Activated B cell treated with CpG ODN at 0.5 μM for 24 hours (primary cell): ENCODE data around the gene IFNA2. TPM values are rescaled to one million over a fixed set of nuclear protein-coding genes. Genes with fewer than 3 reads are reported as not detected.

ENCODE experiments used
- ATAC-seq: fragments of 200-7000 bp; cut with Tn5 transposase; one replicate; pipeline ENCODE4 v1.10.0; 2021; ENCODE audit warnings: low read depth, mild to moderate bottlenecking, moderate library complexity
- CTCF ChIA-PET: fragments of 350-600 bp; sonication (Branson Sonifier 250); formaldehyde crosslinking; loops from one replicate; lab custom pipeline; 2021; ENCODE audit warnings: antibody characterized with exemption; lab: Charles Lee
- POLR2A ChIA-PET: fragments of 350-600 bp; sonication (Branson Sonifier 250); formaldehyde crosslinking; loops from one replicate; lab custom pipeline; 2021; ENCODE audit warnings: antibody characterized with exemption; lab: Charles Lee
- DNase-seq: peaks from one replicate; pipeline ENCODE4 v3.0.0; 2022
- H3K27ac Mint-ChIP-seq: one replicate; pipeline ENCODE4 v1.8.0; 2020; ENCODE audit warnings: mixed read lengths
- H3K27me3 Mint-ChIP-seq: one replicate; pipeline ENCODE4 v1.8.0; 2021; ENCODE audit warnings: mixed read lengths
- H3K36me3 Mint-ChIP-seq: one replicate; pipeline ENCODE4 v1.8.0; 2021; ENCODE audit warnings: low read depth, mixed read lengths
- H3K4me1 Mint-ChIP-seq: one replicate; pipeline ENCODE4 v1.8.0; 2021; ENCODE audit warnings: mixed read lengths
- H3K4me3 Mint-ChIP-seq: one replicate; pipeline ENCODE4 v1.8.0; 2020; ENCODE audit warnings: mild to moderate bottlenecking, mixed read lengths
- H3K9me3 Mint-ChIP-seq: one replicate; pipeline ENCODE4 v1.8.0; 2020; ENCODE audit warnings: mixed read lengths
- CTCF ChIP-seq: fragments of 200-600 bp; IDR thresholded peaks from one replicate; pipeline ENCODE4 v1.8.0; 2022; ENCODE audit warnings: antibody characterized with exemption, mild to moderate bottlenecking
- intact Hi-C: fragments of 100-400 bp; cut with micrococcal nuclease; formaldehyde crosslinking; loops from one replicate; pipeline ENCODE4 v1.15.1; 2024
- total RNA-seq: library from RNA; stranded (reverse); gene quantifications from 2 replicates; pipeline ENCODE4 v1.2.3, GENCODE V29; 2022

IFNA2 gene
- total RNA-seq, 1 donor from 2014 or later = not detected

DNA sequence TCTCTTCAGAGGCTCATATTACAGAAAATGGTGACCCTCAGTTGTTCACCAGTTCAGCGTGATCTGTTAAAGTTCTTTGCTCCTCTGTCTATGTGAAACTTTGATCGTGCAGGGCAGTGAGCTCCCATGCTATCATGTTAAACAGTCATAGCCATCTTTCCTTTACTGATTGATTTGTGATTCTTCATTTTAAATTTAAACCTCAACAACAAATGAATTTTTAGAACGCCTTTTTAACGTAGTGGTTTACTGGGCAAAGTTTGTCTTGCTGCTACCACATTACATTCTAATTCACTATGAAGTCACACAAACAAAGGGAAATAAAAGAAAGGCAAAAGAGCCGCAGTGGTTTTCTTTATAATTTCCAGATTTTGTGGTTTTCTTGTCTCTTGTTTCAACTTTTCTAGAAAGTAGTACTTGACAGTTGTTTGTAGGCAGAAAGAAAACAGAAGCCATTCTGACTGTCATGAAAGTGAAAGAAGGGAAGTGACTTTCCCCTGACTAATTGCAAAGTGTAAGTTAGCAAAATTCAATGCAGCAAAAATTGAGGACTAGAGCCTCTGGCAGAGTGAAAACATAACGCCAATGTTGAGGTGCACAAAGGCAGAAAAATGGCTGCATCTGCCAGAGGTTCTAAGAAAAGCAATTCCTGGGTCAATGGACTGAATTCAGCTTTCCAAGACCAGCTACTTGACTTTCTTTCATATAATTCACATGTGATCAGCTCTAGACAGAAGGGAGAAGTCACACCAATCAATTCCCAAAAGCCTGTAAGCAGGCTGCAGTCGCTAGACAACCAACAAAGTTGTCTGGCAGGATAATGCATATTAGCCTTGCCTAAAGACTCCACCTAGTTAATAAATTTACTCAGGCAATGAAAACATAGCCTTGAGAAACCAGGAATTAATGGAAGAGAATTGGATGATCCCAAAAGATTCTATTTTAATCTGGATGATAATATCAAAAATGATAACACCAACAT lies 27.4 kb downstream of the IFNA2 start:
- H3K27me3 Mint-ChIP-seq = peaks cover 20% of the 10 kb centered on the region
- ATAC-seq = peak; percentile 34

GRCh38 chr9:21350787-21351186 lies 34.4 kb downstream of the IFNA2 start, which contains the start of gene IFNA6:
Gene IFNA6, minus strand, starts transcription at chr9:21350887. Its CDS starts 0 bp downstream, at chr9:21350887.
- no peak within 1 kb of the TSS for H3K4me3 Mint-ChIP-seq
- no peak within 1 kb of the TSS for H3K27ac Mint-ChIP-seq
- TF ChIP-seq CTCF = no peak
- POLR2A ChIA-PET = no interaction called here
- no peaks in the 10 kb centered on the region for H3K4me1 Mint-ChIP-seq
- intact Hi-C loops = no loop called here
- CTCF ChIA-PET = no interaction called here
- H3K9me3 Mint-ChIP-seq = peaks cover 9% of the 10 kb centered on the region
- peaks cover 41% of the 10 kb centered on the region for H3K27me3 Mint-ChIP-seq
- DNase-seq (no peak), ATAC-seq (no peak)
- no peaks in the 10 kb centered on the region for H3K36me3 Mint-ChIP-seq

More for the DNA sequence above, 27.4 kb downstream of the IFNA2 start:
- no peaks in the 10 kb centered on the region for H3K36me3 Mint-ChIP-seq
- intact Hi-C loops = no loop called here
- TF ChIP-seq CTCF = no peak
- POLR2A ChIA-PET = no interaction called here
- peaks cover 10% of the 10 kb centered on the region for H3K4me1 Mint-ChIP-seq
- peaks cover 9% of the 10 kb centered on the region for H3K9me3 Mint-ChIP-seq
- no peak for DNase-seq
- H3K4me3 Mint-ChIP-seq = no peak overlapping the region
- CTCF ChIA-PET = interaction anchor here (0.9 kb wide), 1 partner anchor 23 kb away, joined by 3 read pairs; no protein-coding TSS in a partner anchor
- no peak overlapping the region for H3K27ac Mint-ChIP-seq

DNA sequence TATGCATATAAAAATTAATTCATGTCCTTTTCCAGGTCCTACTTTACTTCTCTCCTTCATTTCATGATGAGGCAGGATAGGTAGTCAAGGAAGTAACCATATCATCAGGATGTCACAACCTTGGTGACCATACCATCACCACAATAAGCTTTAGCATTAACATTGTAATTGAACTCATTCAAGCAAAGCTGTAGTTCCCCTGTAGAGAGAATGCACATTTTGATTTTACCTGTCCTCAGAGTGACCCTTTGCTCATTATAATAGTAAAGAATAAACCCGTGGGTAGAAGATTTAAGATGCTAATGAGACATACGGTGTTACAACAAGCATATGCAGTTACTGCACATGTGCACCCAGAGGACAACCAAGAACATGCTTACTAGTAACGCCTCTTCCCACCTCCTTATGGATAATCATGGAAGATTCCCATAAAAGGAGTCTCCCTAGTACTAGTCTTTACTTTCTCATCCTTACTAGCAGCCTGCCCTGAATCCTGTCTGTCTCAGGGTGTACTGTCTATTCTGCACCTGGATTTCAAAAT lies 36.7 kb downstream of the IFNA2 start:
- Mint-ChIP-seq H3K27ac (no peak overlapping the region), H3K4me1 (peaks cover 6% of the 10 kb centered on the region), H3K27me3 (peaks cover 44% of the 10 kb centered on the region), H3K4me3 (no peak overlapping the region), H3K36me3 (no peaks in the 10 kb centered on the region), H3K9me3 (no peaks in the 10 kb centered on the region)
- CTCF ChIA-PET = no interaction called here
- ATAC-seq (no peak), DNase-seq (no peak)
- POLR2A ChIA-PET = no interaction called here
- TF ChIP-seq CTCF = no peak
- intact Hi-C loops = no loop called here

GRCh38 chr9:21340735-21341134 lies 44.5 kb downstream of the IFNA2 start:
- peaks cover 49% of the 10 kb centered on the region for H3K27me3 Mint-ChIP-seq
- no peak overlapping the region for H3K4me3 Mint-ChIP-seq
- no peaks in the 10 kb centered on the region for H3K9me3 Mint-ChIP-seq
- intact Hi-C loops = no loop called here
- ATAC-seq (no peak), DNase-seq (no peak)
- ChIA-PET CTCF (interaction anchor here (1.1 to 1.3 kb wide), 2 partner anchors 11 to 55 kb away, joined by 3 to 5 read pairs; no protein-coding TSS in a partner anchor), POLR2A (no interaction called here)
- no peak overlapping the region for H3K27ac Mint-ChIP-seq
- H3K4me1 Mint-ChIP-seq = peaks cover 10% of the 10 kb centered on the region
- no peaks in the 10 kb centered on the region for H3K36me3 Mint-ChIP-seq
- TF ChIP-seq CTCF = no peak

GRCh38 chr9:21336457-21336856 lies 48.7 kb downstream of the IFNA2 start:
- Mint-ChIP-seq H3K9me3 (no peaks in the 10 kb centered on the region), H3K4me3 (no peak overlapping the region), H3K27me3 (peaks cover 15% of the 10 kb centered on the region), H3K4me1 (peaks cover 38% of the 10 kb centered on the region), H3K36me3 (peaks cover 18% of the 10 kb centered on the region), H3K27ac (no peak overlapping the region)
- no peak for TF ChIP-seq CTCF
- CTCF ChIA-PET = interaction anchor here (1.1 to 1.2 kb wide), 2 partner anchors 10 to 59 kb away, joined by 5 to 6 read pairs; no protein-coding TSS in a partner anchor
- intact Hi-C loops = loop anchor here (5.0 to 10.0 kb wide), 3 partner anchors 139 to 661 kb away; partner anchors contain the start of gene FOCAD
- DNase-seq (no peak), ATAC-seq (no peak)
- POLR2A ChIA-PET = no interaction called here
